H9 (cell line): ENCODE measurements around the gene FBXL16. TPM values are rescaled to one million over a fixed set of nuclear protein-coding genes. Genes with fewer than 3 reads are reported as not detected.

Experiments
- DNase-seq: peaks from one replicate; pipeline ENCODE4 v3.0.0-alpha.2; 2017
- H2AFZ ChIP-seq: one replicate; pipeline ENCODE4 v1.6.1; 2013; ENCODE audit warnings: mild to moderate bottlenecking, low read length, control low read depth, moderate library complexity
- H2AK5ac ChIP-seq: 2 replicates; pipeline ENCODE4 v1.6.1; 2013; ENCODE audit warnings: low read length, control low read depth, mixed read lengths; ENCODE audit not compliant: insufficient read length
- H2BK120ac ChIP-seq: one replicate; pipeline ENCODE4 v1.6.1; 2013; ENCODE audit warnings: low read depth, mild to moderate bottlenecking, low read length, control low read depth, inconsistent platforms; ENCODE audit not compliant: poor library complexity, severe bottlenecking
- H2BK12ac ChIP-seq: 2 replicates; pipeline ENCODE4 v1.6.1; 2013; ENCODE audit warnings: low read length, control low read depth, mixed read lengths, low read depth; ENCODE audit not compliant: insufficient read length
- H2BK15ac ChIP-seq: 2 replicates; pipeline ENCODE4 v1.6.1; 2013; ENCODE audit warnings: low read depth, low read length, control low read depth
- H2BK20ac ChIP-seq: one replicate; pipeline ENCODE4 v1.6.1; 2013; ENCODE audit warnings: low read depth, mild to moderate bottlenecking, low read length, control low read depth, inconsistent platforms; ENCODE audit not compliant: poor library complexity, severe bottlenecking
- H2BK5ac ChIP-seq: 2 replicates; pipeline ENCODE4 v1.6.1; 2013; ENCODE audit warnings: low read length, control low read depth, mixed read lengths; ENCODE audit not compliant: insufficient read length
- H3K14ac ChIP-seq: 2 replicates; pipeline ENCODE4 v1.6.1; 2013; ENCODE audit warnings: low read length, control low read depth; ENCODE audit not compliant: insufficient read depth
- H3K18ac ChIP-seq: 2 replicates; pipeline ENCODE4 v1.6.1; 2013; ENCODE audit warnings: low read depth, mild to moderate bottlenecking, mixed read lengths, low read length, control low read depth; ENCODE audit not compliant: insufficient read length
- H3K23ac ChIP-seq: 2 replicates; pipeline ENCODE4 v1.6.1; 2013; ENCODE audit warnings: low read length, control low read depth, mixed read lengths, low read depth; ENCODE audit not compliant: insufficient read length
- H3K23me2 ChIP-seq: 2 replicates; pipeline ENCODE4 v1.6.1; 2013; ENCODE audit warnings: low read depth, mild to moderate bottlenecking, mixed read lengths, low read length, control low read depth; ENCODE audit not compliant: insufficient read length, poor library complexity, severe bottlenecking
- H3K27ac ChIP-seq: 2 replicates; pipeline ENCODE4 v1.5.1; 2013; ENCODE audit warnings: low read length, control low read depth, mixed read lengths, low read depth; ENCODE audit not compliant: insufficient read length
- H3K27me3 ChIP-seq: 2 replicates; pipeline ENCODE4 v1.6.1; 2013; ENCODE audit warnings: low read length, control low read depth, inconsistent platforms; ENCODE audit not compliant: insufficient read depth
- H3K4ac ChIP-seq: 2 replicates; pipeline ENCODE4 v1.6.1; 2013; ENCODE audit warnings: low read depth, mild to moderate bottlenecking, control low read depth, inconsistent platforms, low read length, moderate library complexity
- H3K4me1 ChIP-seq: 2 replicates; pipeline ENCODE4 v1.6.1; 2013; ENCODE audit warnings: low read length, control low read depth, inconsistent platforms; ENCODE audit not compliant: insufficient read depth
- H3K4me2 ChIP-seq: 2 replicates; pipeline ENCODE4 v1.6.1; 2013; ENCODE audit warnings: low read length, control low read depth, mixed read lengths; ENCODE audit not compliant: insufficient read length, insufficient read depth
- H3K56ac ChIP-seq: 2 replicates; pipeline ENCODE4 v1.6.1; 2013; ENCODE audit warnings: low read depth, mild to moderate bottlenecking, mixed read lengths, low read length, control low read depth; ENCODE audit not compliant: insufficient read length
- H3K79me1 ChIP-seq: 2 replicates; pipeline ENCODE4 v1.6.1; 2013; ENCODE audit warnings: low read depth, mild to moderate bottlenecking, moderate library complexity, low read length, control low read depth, inconsistent platforms; ENCODE audit not compliant: insufficient read depth, poor library complexity, severe bottlenecking
- H3K79me2 ChIP-seq: 2 replicates; pipeline ENCODE4 v1.6.1; 2013; ENCODE audit warnings: low read length, control low read depth, inconsistent platforms; ENCODE audit not compliant: insufficient read depth
- H3K9ac ChIP-seq: 2 replicates; pipeline ENCODE4 v1.6.1; 2013; ENCODE audit warnings: low read length, control low read depth, mixed read lengths; ENCODE audit not compliant: insufficient read length; ENCODE audit errors: extremely low read depth
- H3K9me3 ChIP-seq: one replicate; pipeline ENCODE4 v1.6.1; 2013; ENCODE audit warnings: low read depth, low read length, inconsistent platforms; ENCODE audit not compliant: control insufficient read depth
- H3T11ph ChIP-seq: one replicate; pipeline ENCODE4 v1.6.1; 2013; ENCODE audit warnings: mild to moderate bottlenecking, low read length, control low read depth, inconsistent platforms
- H4K20me1 ChIP-seq: one replicate; pipeline ENCODE4 v1.6.1; 2013; ENCODE audit not compliant: control insufficient read depth, insufficient read length, insufficient read depth
- H4K5ac ChIP-seq: 2 replicates; pipeline ENCODE4 v1.6.1; 2013; ENCODE audit warnings: low read depth, mild to moderate bottlenecking, mixed read lengths, low read length, control low read depth; ENCODE audit not compliant: insufficient read length
- H4K8ac ChIP-seq: replicated peaks from 2 replicates; pipeline ENCODE4 v1.6.1; 2013; ENCODE audit warnings: low read length, control low read depth, mixed read lengths, low read depth; ENCODE audit not compliant: insufficient read length
- H4K91ac ChIP-seq: 2 replicates; pipeline ENCODE4 v1.6.1; 2013; ENCODE audit warnings: low read depth, mild to moderate bottlenecking, moderate library complexity, mixed read lengths, low read length, control low read depth; ENCODE audit not compliant: insufficient read length
- H3K27ac Mint-ChIP-seq, 3 experiments: 2 replicates in 2 of 3; 3 replicates in 1 of 3; pipeline ENCODE4 v1.8.0; 2020 to 2021; ENCODE audit warnings: mixed read lengths in 3 of 3, mild to moderate bottlenecking in 1 of 3, moderate library complexity in 1 of 3
- H3K27me3 Mint-ChIP-seq: 2 replicates; pipeline ENCODE4 v1.8.0; 2021; ENCODE audit warnings: low read depth, mild to moderate bottlenecking, moderate library complexity, mixed read lengths
- H3K36me3 Mint-ChIP-seq, 3 experiments: 2 replicates in 2 of 3; 3 replicates in 1 of 3; pipeline ENCODE4 v1.8.0; 2020 to 2021; ENCODE audit warnings: low read depth in 3 of 3, mixed read lengths in 3 of 3; ENCODE audit not compliant: insufficient read depth in 1 of 3
- H3K4me1 Mint-ChIP-seq, 2 experiments: 2 replicates each; pipeline ENCODE4 v1.8.0; 2020; ENCODE audit warnings: mixed read lengths in 2 of 2
- H3K4me3 Mint-ChIP-seq, 2 experiments: 2 replicates in 1 of 2; 3 replicates in 1 of 2; pipeline ENCODE4 v1.8.0; 2020 to 2021; ENCODE audit warnings: mild to moderate bottlenecking in 2 of 2, mixed read lengths in 2 of 2, moderate library complexity in 1 of 2
- H3K9me3 Mint-ChIP-seq, 2 experiments: 2 replicates in 1 of 2; 3 replicates in 1 of 2; pipeline ENCODE4 v1.8.0; 2020; ENCODE audit warnings: mild to moderate bottlenecking in 2 of 2, mixed read lengths in 2 of 2, moderate library complexity in 1 of 2
- WGBS: extraction: QIAGEN DNeasy Blood & Tissue Kit; methylation state at CpG from one replicate; pipeline ENCODE4 v1.1.7; 2013; ENCODE audit warnings: missing lambda C conversion rate, low lambda C conversion rate, mixed read lengths; ENCODE audit not compliant: insufficient read length; ENCODE audit errors: extremely low coverage; 5-methylcytosine and 5-hydroxymethylcytosine counted together
- total RNA-seq: library from RNA; stranded (reverse); gene quantifications from 2 replicates; pipeline ENCODE4 v1.2.1, GENCODE V29; 2021
- TF ChIP-seq, protein P1 (sequence below): fragments of 200-600 bp; sonication (generic); conservative IDR thresholded peaks from 3 replicates; pipeline ENCODE4 v1.8.0; 2021; ENCODE audit warnings: antibody characterized with exemption, mild to moderate bottlenecking

Gene FBXL16
- total RNA-seq, 1 experiment from 2014 or later: 9.6 TPM

DNA sequence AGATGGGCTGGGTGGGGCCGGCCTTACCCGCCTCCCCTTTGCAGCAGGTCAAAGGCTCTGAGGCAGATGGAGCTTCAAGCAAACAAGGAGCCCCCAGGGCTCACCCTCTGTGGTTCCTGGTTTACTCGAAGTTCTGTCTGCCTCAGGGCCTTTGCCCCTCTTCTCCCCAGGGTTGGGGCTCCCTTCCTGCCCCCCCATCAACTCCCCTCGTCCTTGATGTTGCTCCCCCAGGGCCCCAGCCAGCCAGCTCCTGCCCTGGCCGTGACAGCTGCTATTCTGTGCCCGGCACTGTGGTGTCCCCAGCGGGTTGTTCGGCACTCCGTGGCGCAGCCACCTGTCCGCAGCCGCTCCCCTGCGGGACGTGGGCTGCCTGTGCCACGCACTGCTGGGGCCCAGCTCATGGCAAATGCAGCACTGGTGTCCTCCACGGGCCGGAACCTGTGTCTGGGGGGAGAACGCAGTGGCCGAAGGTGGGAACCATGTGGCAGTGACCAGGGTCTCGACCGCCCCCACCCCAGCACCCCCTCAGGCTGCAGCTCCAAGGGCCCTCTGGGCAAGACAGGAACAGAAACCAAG, 5.0 kb upstream of the FBXL16 start:
- H3K23me2 ChIP-seq: peaks cover 8% of the 10 kb centered on the region
- H2BK5ac ChIP-seq: no peak overlapping the region
- H3K27me3 Mint-ChIP-seq: peaks cover 77% of the 10 kb centered on the region
- H3K36me3 Mint-ChIP-seq: no peaks in the 10 kb centered on the region
- H3K27ac Mint-ChIP-seq: no peak overlapping the region
- H3K4me2 ChIP-seq: no peak overlapping the region
- no peak overlapping the region for H2BK15ac ChIP-seq
- no CpG with 5 or more reads among the region's 21 CpGs for WGBS
- H3K23ac ChIP-seq: no peak overlapping the region
- H2BK12ac ChIP-seq: no peak overlapping the region
- H3K9me3 ChIP-seq: no peaks in the 10 kb centered on the region
- no peak overlapping the region for H3T11ph ChIP-seq
- H4K5ac ChIP-seq: no peak overlapping the region
- TF ChIP-seq, protein P1, sequence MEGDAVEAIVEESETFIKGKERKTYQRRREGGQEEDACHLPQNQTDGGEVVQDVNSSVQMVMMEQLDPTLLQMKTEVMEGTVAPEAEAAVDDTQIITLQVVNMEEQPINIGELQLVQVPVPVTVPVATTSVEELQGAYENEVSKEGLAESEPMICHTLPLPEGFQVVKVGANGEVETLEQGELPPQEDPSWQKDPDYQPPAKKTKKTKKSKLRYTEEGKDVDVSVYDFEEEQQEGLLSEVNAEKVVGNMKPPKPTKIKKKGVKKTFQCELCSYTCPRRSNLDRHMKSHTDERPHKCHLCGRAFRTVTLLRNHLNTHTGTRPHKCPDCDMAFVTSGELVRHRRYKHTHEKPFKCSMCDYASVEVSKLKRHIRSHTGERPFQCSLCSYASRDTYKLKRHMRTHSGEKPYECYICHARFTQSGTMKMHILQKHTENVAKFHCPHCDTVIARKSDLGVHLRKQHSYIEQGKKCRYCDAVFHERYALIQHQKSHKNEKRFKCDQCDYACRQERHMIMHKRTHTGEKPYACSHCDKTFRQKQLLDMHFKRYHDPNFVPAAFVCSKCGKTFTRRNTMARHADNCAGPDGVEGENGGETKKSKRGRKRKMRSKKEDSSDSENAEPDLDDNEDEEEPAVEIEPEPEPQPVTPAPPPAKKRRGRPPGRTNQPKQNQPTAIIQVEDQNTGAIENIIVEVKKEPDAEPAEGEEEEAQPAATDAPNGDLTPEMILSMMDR: no peak
- no peak overlapping the region for H3K18ac ChIP-seq
- no peak overlapping the region for H4K91ac ChIP-seq
- H3K4me1 Mint-ChIP-seq: peaks cover 3 to 10% of the 10 kb centered on the region in 2 experiments; a peak in 3 of 4 replicates
- no peak overlapping the region for H2BK20ac ChIP-seq
- H3K4me1 ChIP-seq: no peaks in the 10 kb centered on the region
- H2AK5ac ChIP-seq: no peak overlapping the region
- no peaks in the 10 kb centered on the region for H3K79me1 ChIP-seq
- no peak overlapping the region for H3K56ac ChIP-seq
- no peaks in the 10 kb centered on the region for H3K79me2 ChIP-seq
- no peak overlapping the region for H2AFZ ChIP-seq
- H4K20me1 ChIP-seq: no peaks in the 10 kb centered on the region
- H2BK120ac ChIP-seq: no peak overlapping the region
- H3K9ac ChIP-seq: no peak overlapping the region
- no peak overlapping the region for H3K27ac ChIP-seq
- H3K4ac ChIP-seq: no peak overlapping the region
- H3K27me3 ChIP-seq: peaks cover 21% of the 10 kb centered on the region; the same call in 1 of the 2 replicates
- H3K9me3 Mint-ChIP-seq: peaks cover 0 to 2% of the 10 kb centered on the region in 2 experiments; a peak in 2 of 5 replicates
- H4K8ac ChIP-seq: no peak overlapping the region
- no peak overlapping the region for H3K14ac ChIP-seq
- no peak overlapping the region for H3K4me3 Mint-ChIP-seq
- DNase-seq: no peak
